Smooth muscle cell (in vitro differentiated cells): ENCODE data around the gene CABLES2. TPM values are rescaled to one million over a fixed set of nuclear protein-coding genes. Genes with fewer than 3 reads are reported as not detected.

Experiments used
- DNase-seq: peaks from one replicate; lab custom pipeline; 2025; ENCODE audit not compliant: unreplicated experiment; lab: John Stamatoyannopoulos, UW
- H2AFZ ChIP-seq: fragments of 200-600 bp; sonication (generic); 2 replicates; pipeline ENCODE4 v1.6.0; 2016; ENCODE audit warnings: antibody characterized with exemption, low read depth, mild to moderate bottlenecking
- H3F3A ChIP-seq: fragments of 200-600 bp; sonication (generic); 2 replicates; pipeline ENCODE4 v1.6.0; 2017; ENCODE audit warnings: antibody characterized with exemption, low read depth
- H3K27ac ChIP-seq: fragments of 200-600 bp; sonication (generic); 2 replicates; pipeline ENCODE4 v1.5.1; 2016; ENCODE audit warnings: low read depth, mild to moderate bottlenecking
- H3K27me3 ChIP-seq: fragments of 200-600 bp; sonication (generic); 2 replicates; pipeline ENCODE4 v1.6.1; 2016; ENCODE audit warnings: low read depth, mild to moderate bottlenecking
- H3K36me3 ChIP-seq: fragments of 200-600 bp; sonication (generic); 2 replicates; pipeline ENCODE4 v1.5.1; 2016; ENCODE audit warnings: low read depth
- H3K4me1 ChIP-seq: fragments of 200-600 bp; sonication (generic); 2 replicates; pipeline ENCODE4 v1.5.1; 2016; ENCODE audit warnings: low read depth
- H3K4me2 ChIP-seq: fragments of 200-600 bp; sonication (generic); 2 replicates; pipeline ENCODE4 v1.6.0; 2016; ENCODE audit warnings: mild to moderate bottlenecking
- H3K4me3 ChIP-seq: fragments of 200-600 bp; sonication (generic); 2 replicates; pipeline ENCODE4 v1.5.1; 2016; ENCODE audit warnings: mild to moderate bottlenecking
- H3K79me2 ChIP-seq: fragments of 200-600 bp; sonication (generic); 2 replicates; pipeline ENCODE4 v1.6.0; 2016; ENCODE audit warnings: low read depth, mild to moderate bottlenecking
- H3K9ac ChIP-seq: fragments of 200-600 bp; sonication (generic); 2 replicates; pipeline ENCODE4 v1.6.0; 2016; ENCODE audit warnings: low read depth
- H3K9me3 ChIP-seq: fragments of 200-600 bp; sonication (generic); replicated peaks from 2 replicates; pipeline ENCODE4 v1.5.1; 2016; ENCODE audit warnings: low read depth
- H4K20me1 ChIP-seq: fragments of 200-600 bp; sonication (generic); 2 replicates; pipeline ENCODE4 v1.6.0; 2016; ENCODE audit warnings: low read depth
- WGBS: methylation state at CpG from one replicate; pipeline ENCODE4 v1.1.7; 2016; ENCODE audit warnings: low lambda C conversion rate; 5-methylcytosine and 5-hydroxymethylcytosine counted together
- polyA plus RNA-seq: library from polyadenylated mRNA; unstranded; fragments of >200 nt; fragmentation: Nextera tagmentation; extraction: Ambion mirVana; gene quantifications from 2 replicates; pipeline ENCODE4 v1.2.1, GENCODE V29; 2016
- total RNA-seq: library from RNA; depleted of rRNA; stranded (reverse); fragments of >200 nt; gene quantifications from 2 replicates; pipeline ENCODE4 v1.2.3, GENCODE V29; 2014
- TF ChIP-seq, protein P1 (sequence below): fragments of 200-600 bp; sonication (generic); IDR thresholded peaks from 2 replicates; pipeline ENCODE4 v1.5.1; 2017; ENCODE audit warnings: borderline replicate concordance, mild to moderate bottlenecking, antibody characterized with exemption; ENCODE audit not compliant: insufficient read depth, poor library complexity, severe bottlenecking

CABLES2 gene
- total and polyA plus RNA-seq, 2 experiments from 2014 or later = 7.4 to 7.6 TPM

DNA sequence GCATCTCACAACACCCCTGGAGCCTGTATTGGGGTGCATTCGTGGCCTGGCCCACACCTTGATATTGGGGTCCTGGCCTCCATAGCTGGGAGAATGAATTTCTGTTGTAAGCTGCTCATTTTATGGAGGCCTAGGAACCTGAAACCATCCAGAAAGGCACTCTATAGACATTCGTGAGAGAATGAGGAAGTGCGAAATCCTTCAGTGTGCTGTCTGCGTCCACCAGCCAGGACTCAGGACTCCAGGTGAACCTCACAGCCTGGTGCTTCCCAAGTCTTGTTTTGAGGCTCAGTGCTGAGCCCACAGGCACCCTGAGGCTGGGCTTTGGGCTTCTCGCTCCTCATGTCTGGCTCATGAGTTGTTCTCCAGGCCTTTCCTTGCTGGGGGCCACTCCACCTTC, 32.1 kb upstream of the CABLES2 start:
- Histone ChIP-seq H3K36me3 (no peaks in the 10 kb centered on the region), H3K27me3 (no peaks in the 10 kb centered on the region), H3K4me3 (no peak overlapping the region), H3K79me2 (no peaks in the 10 kb centered on the region), H3K9me3 (no peaks in the 10 kb centered on the region), H3F3A (no peaks in the 10 kb centered on the region), H4K20me1 (no peaks in the 10 kb centered on the region), H2AFZ (no peak overlapping the region), H3K9ac (no peak overlapping the region), H3K4me2 (no peak overlapping the region), H3K4me1 (no peaks in the 10 kb centered on the region), H3K27ac (no peak overlapping the region)
- 91% methylated on average over 5 of the region's 5 CpGs for WGBS
- TF ChIP-seq, protein P1, sequence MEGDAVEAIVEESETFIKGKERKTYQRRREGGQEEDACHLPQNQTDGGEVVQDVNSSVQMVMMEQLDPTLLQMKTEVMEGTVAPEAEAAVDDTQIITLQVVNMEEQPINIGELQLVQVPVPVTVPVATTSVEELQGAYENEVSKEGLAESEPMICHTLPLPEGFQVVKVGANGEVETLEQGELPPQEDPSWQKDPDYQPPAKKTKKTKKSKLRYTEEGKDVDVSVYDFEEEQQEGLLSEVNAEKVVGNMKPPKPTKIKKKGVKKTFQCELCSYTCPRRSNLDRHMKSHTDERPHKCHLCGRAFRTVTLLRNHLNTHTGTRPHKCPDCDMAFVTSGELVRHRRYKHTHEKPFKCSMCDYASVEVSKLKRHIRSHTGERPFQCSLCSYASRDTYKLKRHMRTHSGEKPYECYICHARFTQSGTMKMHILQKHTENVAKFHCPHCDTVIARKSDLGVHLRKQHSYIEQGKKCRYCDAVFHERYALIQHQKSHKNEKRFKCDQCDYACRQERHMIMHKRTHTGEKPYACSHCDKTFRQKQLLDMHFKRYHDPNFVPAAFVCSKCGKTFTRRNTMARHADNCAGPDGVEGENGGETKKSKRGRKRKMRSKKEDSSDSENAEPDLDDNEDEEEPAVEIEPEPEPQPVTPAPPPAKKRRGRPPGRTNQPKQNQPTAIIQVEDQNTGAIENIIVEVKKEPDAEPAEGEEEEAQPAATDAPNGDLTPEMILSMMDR = no peak
- DNase-seq = no peak

DNA sequence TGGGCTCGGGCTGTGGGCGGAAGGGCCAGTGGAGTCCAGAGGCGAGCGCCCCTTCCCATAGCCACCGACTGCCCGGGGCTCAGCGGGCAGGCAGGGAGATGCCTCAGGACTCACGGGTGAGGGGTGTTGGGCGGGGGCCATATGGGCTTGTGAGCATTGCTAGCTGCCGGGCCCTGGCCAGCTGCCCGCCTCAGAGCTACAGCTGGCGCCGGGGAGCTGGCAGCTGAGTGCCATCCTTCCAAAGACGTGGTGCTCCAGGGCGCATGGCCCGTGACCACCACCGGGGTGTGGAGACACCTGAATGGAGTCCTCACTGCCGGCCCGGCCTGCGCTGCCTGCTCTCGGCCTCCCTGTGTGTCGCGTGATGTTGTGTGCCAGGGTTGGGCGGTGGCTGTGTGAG, 30.8 kb upstream of the CABLES2 start:
- H3K9me3 ChIP-seq = no peaks in the 10 kb centered on the region
- no peak for DNase-seq
- H3K36me3 ChIP-seq = no peaks in the 10 kb centered on the region
- H3K9ac ChIP-seq = no peak overlapping the region
- no peaks in the 10 kb centered on the region for H3F3A ChIP-seq
- H3K4me2 ChIP-seq = no peak overlapping the region
- no peak overlapping the region for H3K27ac ChIP-seq
- H3K27me3 ChIP-seq = no peaks in the 10 kb centered on the region
- H3K4me3 ChIP-seq = no peak overlapping the region
- H4K20me1 ChIP-seq = no peaks in the 10 kb centered on the region
- H2AFZ ChIP-seq = no peak overlapping the region
- TF ChIP-seq, protein P1 = no peak
- WGBS = 92% methylated on average over 19 of the region's 24 CpGs
- H3K4me1 ChIP-seq = no peaks in the 10 kb centered on the region
- no peaks in the 10 kb centered on the region for H3K79me2 ChIP-seq

DNA sequence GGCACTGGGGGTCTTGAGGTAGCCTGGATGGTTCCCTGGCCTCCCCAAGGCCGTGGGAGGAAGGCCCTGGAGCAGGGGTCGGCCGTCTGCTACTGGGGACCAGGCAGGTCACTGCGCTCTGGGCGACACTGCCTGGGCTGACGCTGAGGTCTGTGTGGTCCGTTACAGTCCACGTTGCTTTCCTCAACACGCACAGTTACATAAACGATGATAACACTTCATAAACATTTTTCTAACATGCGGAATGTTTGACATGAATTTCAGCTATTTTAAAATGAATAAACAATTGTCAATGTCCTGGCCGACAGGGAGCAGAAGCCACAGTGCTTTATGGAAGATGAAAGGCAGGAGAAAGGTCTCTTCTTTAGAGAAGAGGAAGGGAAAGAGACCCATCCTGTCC, 30.4 kb upstream of the CABLES2 start:
- no peak for DNase-seq
- H3K27ac ChIP-seq = no peak overlapping the region
- H3K4me3 ChIP-seq = no peak overlapping the region
- no peaks in the 10 kb centered on the region for H3K36me3 ChIP-seq
- no peaks in the 10 kb centered on the region for H4K20me1 ChIP-seq
- H3K79me2 ChIP-seq = no peaks in the 10 kb centered on the region
- no peaks in the 10 kb centered on the region for H3K9me3 ChIP-seq
- H3F3A ChIP-seq = no peaks in the 10 kb centered on the region
- H3K27me3 ChIP-seq = no peaks in the 10 kb centered on the region
- 83% methylated on average over 12 of the region's 12 CpGs for WGBS
- TF ChIP-seq, protein P1 = no peak
- H3K9ac ChIP-seq = no peak overlapping the region
- no peak overlapping the region for H2AFZ ChIP-seq
- no peaks in the 10 kb centered on the region for H3K4me1 ChIP-seq
- no peak overlapping the region for H3K4me2 ChIP-seq

DNA sequence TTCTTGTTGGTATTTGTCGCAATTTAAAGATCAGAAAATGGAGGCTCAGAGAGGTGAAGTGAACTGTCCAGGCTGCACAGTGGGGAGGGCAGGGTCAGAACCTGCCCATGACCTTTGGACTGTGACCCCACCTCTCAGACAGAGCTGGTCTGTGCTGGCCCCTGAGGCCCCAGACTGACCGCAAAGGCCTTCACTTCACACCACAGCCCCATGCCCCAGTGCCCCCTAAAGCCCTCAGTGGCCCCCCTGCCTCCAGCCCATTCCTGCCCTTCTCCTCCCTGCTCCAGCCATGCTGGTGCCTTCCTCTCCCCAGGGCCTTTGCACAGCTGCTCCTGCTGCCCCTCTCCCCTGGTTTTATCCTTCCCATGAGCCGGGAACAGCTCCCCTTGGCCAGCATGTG, 29.6 kb upstream of the CABLES2 start:
- H3K27ac ChIP-seq = no peak overlapping the region
- no peaks in the 10 kb centered on the region for H3K27me3 ChIP-seq
- H3K36me3 ChIP-seq = no peaks in the 10 kb centered on the region
- no peak overlapping the region for H3K9ac ChIP-seq
- no peak overlapping the region for H3K4me3 ChIP-seq
- H3K9me3 ChIP-seq = no peaks in the 10 kb centered on the region
- H2AFZ ChIP-seq = no peak overlapping the region
- no peaks in the 10 kb centered on the region for H4K20me1 ChIP-seq
- no peak for DNase-seq
- no peak overlapping the region for H3K4me2 ChIP-seq
- no peaks in the 10 kb centered on the region for H3K79me2 ChIP-seq
- no peaks in the 10 kb centered on the region for H3K4me1 ChIP-seq
- TF ChIP-seq, protein P1 = no peak
- 98% methylated on average over 3 of the region's 3 CpGs for WGBS
- no peaks in the 10 kb centered on the region for H3F3A ChIP-seq
